Panc1 (cell line): ENCODE results near the gene MAP1LC3A. TPM values are rescaled to one million over a fixed set of nuclear protein-coding genes. Genes with fewer than 3 reads are reported as not detected.

Experiments used
- ATAC-seq: fragments of 200-7000 bp; cut with Tn5 transposase; 2 replicates; pipeline ENCODE4 v1.9.1; 2020; ENCODE audit warnings: mild to moderate bottlenecking, moderate library complexity
- BruUV-seq: library from RNA; stranded (reverse); fragments of 400-500 nt; replicated peaks from 2 replicates; lab custom pipeline; 2021; lab: Mats Ljungman, UMichigan
- CTCF ChIA-PET: fragments of 300-600 bp; sonication (Branson Sonifier 250); formaldehyde crosslinking; loops from one replicate; lab custom pipeline; 2022; ENCODE audit warnings: antibody characterized with exemption; lab: Charles Lee
- POLR2A ChIA-PET: fragments of 300-600 bp; sonication (Branson Sonifier 250); formaldehyde crosslinking; loops from one replicate; lab custom pipeline; 2022; ENCODE audit warnings: antibody characterized with exemption; lab: Charles Lee
- DNase-seq: peaks from one replicate; pipeline ENCODE4 v3.0.0-alpha.2; 2010; ENCODE audit warnings: low read depth, low spot score
- H3K27ac ChIP-seq: 2 replicates; pipeline ENCODE4 v1.5.1; 2011; ENCODE audit warnings: mild to moderate bottlenecking, low read length, inconsistent platforms
- H3K27me3 ChIP-seq: fragments of 200-500 bp; sonication (Bioruptor generic); 2 replicates; pipeline ENCODE4 v1.6.0; 2014; ENCODE audit warnings: low read length, inconsistent platforms; ENCODE audit not compliant: control insufficient read depth, insufficient read depth
- H3K36me3 ChIP-seq: fragments of 200-500 bp; sonication (Bioruptor generic); 2 replicates; pipeline ENCODE4 v1.5.1; 2014; ENCODE audit warnings: inconsistent platforms, mild to moderate bottlenecking, low read length, moderate library complexity; ENCODE audit not compliant: control insufficient read depth, insufficient read depth
- H3K4me1 ChIP-seq: 2 replicates; pipeline ENCODE4 v1.5.1; 2011; ENCODE audit warnings: inconsistent platforms, mild to moderate bottlenecking, low read length, moderate library complexity; ENCODE audit not compliant: control insufficient read depth, insufficient read depth
- H3K4me3 ChIP-seq, 2 experiments: 2 replicates each; pipeline ENCODE4 v1.5.1; 2011 to 2012; ENCODE audit warnings: low read depth in 2 of 2, low read length in 2 of 2, mild to moderate bottlenecking in 2 of 2, inconsistent platforms in 1 of 2, moderate library complexity in 1 of 2
- H3K9me3 ChIP-seq: fragments of 200-500 bp; sonication (Bioruptor generic); 2 replicates; pipeline ENCODE4 v1.5.1; 2014; ENCODE audit warnings: low read depth, mild to moderate bottlenecking, inconsistent platforms, low read length, moderate library complexity; ENCODE audit not compliant: control insufficient read depth, insufficient read depth
- CTCF ChIP-seq: fragments of 450-650 bp; IDR thresholded peaks from 2 replicates; pipeline ENCODE4 v1.5.1; 2017; ENCODE audit warnings: mild to moderate bottlenecking
- POLR2AphosphoS5 ChIP-seq: IDR thresholded peaks from 2 replicates; pipeline ENCODE4 v1.6.1; 2012; ENCODE audit warnings: mild to moderate bottlenecking, low read depth, low read length, moderate library complexity
- SIN3A ChIP-seq: IDR thresholded peaks from 2 replicates; pipeline ENCODE4 v1.6.1; 2012; ENCODE audit warnings: low read depth, mild to moderate bottlenecking, low read length, moderate library complexity, borderline replicate concordance; ENCODE audit not compliant: insufficient read depth
- TCF7L2 ChIP-seq: IDR thresholded peaks from 2 replicates; pipeline ENCODE4 v1.6.1; 2011; ENCODE audit warnings: mild to moderate bottlenecking, low read depth, low read length, inconsistent platforms
- in situ Hi-C: cut with HindIII; loops from 2 replicates; pipeline ENCODE4 v1.10.0; 2016; ENCODE audit warnings: low sequenced_read_pairs, low pct_unique_long_range_greater_than_20kb
- intact Hi-C: fragments of 100-400 bp; cut with micrococcal nuclease; formaldehyde crosslinking; loops from one replicate; pipeline ENCODE4 v1.10.0; 2022; ENCODE audit not compliant: unreplicated experiment
- total RNA-seq: library from RNA; stranded (reverse); gene quantifications from one replicate; pipeline ENCODE4 v1.2.1, GENCODE V29; 2021; ENCODE audit not compliant: unreplicated experiment
- TF ChIP-seq, protein P1 (sequence below), 2 experiments: IDR thresholded peaks; 2 replicates each; pipeline ENCODE4 v1.6.1; 2011 to 2012; ENCODE audit warnings: low read depth in 2 of 2, control low read depth in 1 of 2, low read length in 1 of 2, mild to moderate bottlenecking in 1 of 2, moderate library complexity in 1 of 2; ENCODE audit not compliant: insufficient read depth in 1 of 2

Gene MAP1LC3A
- total RNA-seq, 1 experiment from 2014 or later, result 25.1 TPM

DNA sequence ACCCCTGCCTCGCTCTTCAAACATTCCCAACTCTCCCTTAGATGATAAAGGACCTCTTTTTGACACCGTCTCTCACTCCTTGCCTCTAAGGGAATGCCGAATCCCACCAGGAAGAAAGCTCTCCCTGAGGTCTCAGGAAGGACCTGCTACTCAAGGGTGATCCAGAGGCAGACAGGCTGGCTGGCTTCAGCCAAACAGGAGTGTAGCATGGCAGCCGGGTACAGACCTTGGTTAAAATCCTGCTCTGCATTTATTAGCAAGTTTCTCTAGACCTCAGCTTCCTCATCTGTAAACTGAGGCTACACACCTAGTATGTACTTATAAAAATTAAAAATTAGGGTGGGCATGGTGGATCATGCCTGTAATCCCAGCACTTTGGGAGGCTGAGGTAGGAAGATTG, 17.2 kb downstream of the MAP1LC3A start:
- no peak for TF ChIP-seq CTCF
- TF ChIP-seq TCF7L2, result no peak
- TF ChIP-seq, protein P1, sequence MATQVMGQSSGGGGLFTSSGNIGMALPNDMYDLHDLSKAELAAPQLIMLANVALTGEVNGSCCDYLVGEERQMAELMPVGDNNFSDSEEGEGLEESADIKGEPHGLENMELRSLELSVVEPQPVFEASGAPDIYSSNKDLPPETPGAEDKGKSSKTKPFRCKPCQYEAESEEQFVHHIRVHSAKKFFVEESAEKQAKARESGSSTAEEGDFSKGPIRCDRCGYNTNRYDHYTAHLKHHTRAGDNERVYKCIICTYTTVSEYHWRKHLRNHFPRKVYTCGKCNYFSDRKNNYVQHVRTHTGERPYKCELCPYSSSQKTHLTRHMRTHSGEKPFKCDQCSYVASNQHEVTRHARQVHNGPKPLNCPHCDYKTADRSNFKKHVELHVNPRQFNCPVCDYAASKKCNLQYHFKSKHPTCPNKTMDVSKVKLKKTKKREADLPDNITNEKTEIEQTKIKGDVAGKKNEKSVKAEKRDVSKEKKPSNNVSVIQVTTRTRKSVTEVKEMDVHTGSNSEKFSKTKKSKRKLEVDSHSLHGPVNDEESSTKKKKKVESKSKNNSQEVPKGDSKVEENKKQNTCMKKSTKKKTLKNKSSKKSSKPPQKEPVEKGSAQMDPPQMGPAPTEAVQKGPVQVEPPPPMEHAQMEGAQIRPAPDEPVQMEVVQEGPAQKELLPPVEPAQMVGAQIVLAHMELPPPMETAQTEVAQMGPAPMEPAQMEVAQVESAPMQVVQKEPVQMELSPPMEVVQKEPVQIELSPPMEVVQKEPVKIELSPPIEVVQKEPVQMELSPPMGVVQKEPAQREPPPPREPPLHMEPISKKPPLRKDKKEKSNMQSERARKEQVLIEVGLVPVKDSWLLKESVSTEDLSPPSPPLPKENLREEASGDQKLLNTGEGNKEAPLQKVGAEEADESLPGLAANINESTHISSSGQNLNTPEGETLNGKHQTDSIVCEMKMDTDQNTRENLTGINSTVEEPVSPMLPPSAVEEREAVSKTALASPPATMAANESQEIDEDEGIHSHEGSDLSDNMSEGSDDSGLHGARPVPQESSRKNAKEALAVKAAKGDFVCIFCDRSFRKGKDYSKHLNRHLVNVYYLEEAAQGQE (IDR thresholded peaks at IDR 0.05; ENCODE audit: insufficient read depth in 1 of 2, low read depth in 2 of 2, low read length in 1 of 2), result no peak
- no peak for TF ChIP-seq SIN3A
- no peak for TF ChIP-seq POLR2AphosphoS5
- Histone ChIP-seq H3K4me3 (no peak overlapping the region), H3K27me3 (no peaks in the 10 kb centered on the region), H3K4me1 (no peaks in the 10 kb centered on the region), H3K36me3 (no peaks in the 10 kb centered on the region; the same call in none of the 2 replicates), H3K9me3 (no peaks in the 10 kb centered on the region), H3K27ac (no peak overlapping the region)
- ATAC-seq, result no peak
- no peak for DNase-seq
- intact Hi-C loops (no loop called here), in situ Hi-C loops (no loop called here)
- ChIA-PET CTCF (no interaction called here), POLR2A (no interaction called here)
- no TSS peak for BruUV-seq

- no peaks in the 10 kb centered on the region for H3K9me3 ChIP-seq
- ChIA-PET POLR2A (no interaction called here), CTCF (no interaction called here)
- no peak overlapping the region for H3K4me3 ChIP-seq
- no peaks in the 10 kb centered on the region for H3K27me3 ChIP-seq
- no peak overlapping the region for H3K27ac ChIP-seq
- TF ChIP-seq POLR2AphosphoS5, result no peak
- TF ChIP-seq TCF7L2, result no peak
- TF ChIP-seq SIN3A, result no peak
- TF ChIP-seq CTCF, result no peak
- TF ChIP-seq, protein P1 (IDR thresholded peaks at IDR 0.05; ENCODE audit: insufficient read depth in 1 of 2, low read depth in 2 of 2, low read length in 1 of 2), result no peak
- BruUV-seq, result no TSS peak
- no peak for ATAC-seq
- DNase-seq, result no peak
- intact Hi-C loops (no loop called here), in situ Hi-C loops (no loop called here)
- no peaks in the 10 kb centered on the region; the same call in 1 of the 2 replicates for H3K36me3 ChIP-seq
- no peaks in the 10 kb centered on the region for H3K4me1 ChIP-seq
Measured at GRCh38 chr20:34577061-34577460, 18.5 kb downstream of the MAP1LC3A start.
